K562 (cell line): ENCODE data around the gene SIM2. TPM values are rescaled to one million over a fixed set of nuclear protein-coding genes. Genes with fewer than 3 reads are reported as not detected.

Source experiments
- ATAC-seq: fragments of 200-7000 bp; cut with Tn5 transposase; 3 replicates; pipeline ENCODE4 v1.9.1; 2020; ENCODE audit warnings: moderate library complexity
- BruUV-seq: library from RNA; stranded (reverse); fragments of 400-500 nt; replicated peaks from 2 replicates; lab custom pipeline; 2021; lab: Mats Ljungman, UMichigan
- CTCF ChIA-PET: fragments of 300-600 bp; formaldehyde crosslinking; extraction: SDS; loops from one replicate; lab custom pipeline; 2021; ENCODE audit warnings: low intra/inter-chr PET ratio; lab: Yijun Ruan, JAX
- POLR2A ChIA-PET: fragments of 300-600, 350-650 bp; sonication (Branson Sonifier 250); formaldehyde crosslinking; extraction: SDS; loops from one replicate; lab custom pipeline; 2021; ENCODE audit warnings: antibody characterized with exemption, inconsistent platforms; lab: Yijun Ruan, JAX
- DNase-seq, 4 experiments: peaks; one replicate each; pipeline versions ENCODE4 v3.0.0 to v3.0.0-alpha.2; 2011 to 2018; ENCODE audit warnings: low spot score in 3 of 4, mixed read lengths in 3 of 4; ENCODE audit errors: extremely low read depth in 1 of 4
- FAIRE-seq: peaks from 2 replicates; lab custom pipeline; 2011; peaks lifted over from hg19 to GRCh38; lab: Jason Lieb, UNC
- H2AFZ ChIP-seq: 2 replicates; pipeline ENCODE4 v1.6.0; 2011; ENCODE audit warnings: low read depth, low read length, control low read depth, inconsistent platforms
- H3K27ac ChIP-seq: fragments of 200-600 bp; 3 replicates; pipeline ENCODE4 v1.8.0; 2011; ENCODE audit warnings: low read depth, mild to moderate bottlenecking, control low read depth, inconsistent platforms, low read length, moderate library complexity, mixed read lengths; ENCODE audit errors: extremely low read depth
- H3K27me3 ChIP-seq, 2 experiments: fragments of 300-600 bp in 1 of 2; 2 replicates in 1 of 2; 3 replicates in 1 of 2; pipeline versions ENCODE4 v1.6.0 to v1.8.0; 2011; ENCODE audit warnings: inconsistent platforms in 2 of 2, low read length in 2 of 2, mild to moderate bottlenecking in 1 of 2, mixed read lengths in 1 of 2, moderate library complexity in 1 of 2; ENCODE audit not compliant: control insufficient read depth in 2 of 2, insufficient read depth in 2 of 2
- H3K36me3 ChIP-seq: fragments of 300-600 bp; 3 replicates; pipeline ENCODE4 v1.8.0; 2011; ENCODE audit warnings: mild to moderate bottlenecking, low read length, inconsistent platforms; ENCODE audit not compliant: control insufficient read depth, insufficient read depth
- H3K4me1 ChIP-seq, 2 experiments: fragments of 200-600 bp in 1 of 2; replicated peaks in 1 of 2; 2 replicates in 1 of 2; 3 replicates in 1 of 2; pipeline versions ENCODE4 v1.5.1 to v1.8.0; 2011; ENCODE audit warnings: inconsistent platforms in 2 of 2, low read length in 2 of 2, mild to moderate bottlenecking in 1 of 2, mixed read lengths in 1 of 2, moderate library complexity in 1 of 2; ENCODE audit not compliant: control insufficient read depth in 2 of 2, insufficient read depth in 2 of 2
- H3K4me2 ChIP-seq: 2 replicates; pipeline ENCODE4 v1.6.1; 2011; ENCODE audit warnings: low read length, control low read depth, inconsistent platforms, mixed read lengths; ENCODE audit not compliant: insufficient read depth
- H3K4me3 ChIP-seq: fragments of 200-600 bp; sonication (generic), shearing (Covaris generic); 2 replicates; pipeline ENCODE4 v1.5.1; 2016; ENCODE audit warnings: control low read depth, inconsistent platforms
- H3K79me2 ChIP-seq: fragments of 200-600 bp; 3 replicates; pipeline ENCODE4 v1.8.0; 2011; ENCODE audit warnings: low read length, inconsistent platforms; ENCODE audit not compliant: control insufficient read depth, insufficient read depth
- H3K9ac ChIP-seq, 2 experiments: 2 replicates each; pipeline versions ENCODE4 v1.6.0 to v1.6.1; 2011; ENCODE audit warnings: low read depth in 2 of 2, low read length in 2 of 2, control low read depth in 1 of 2, inconsistent platforms in 1 of 2, mild to moderate bottlenecking in 1 of 2, mixed read lengths in 1 of 2; ENCODE audit not compliant: insufficient read depth in 1 of 2
- H3K9me1 ChIP-seq: one replicate; pipeline ENCODE4 v1.6.0; 2011; ENCODE audit warnings: inconsistent platforms, mild to moderate bottlenecking, low read length, moderate library complexity; ENCODE audit not compliant: control insufficient read depth, insufficient read depth
- H3K9me3 ChIP-seq: replicated peaks from 2 replicates; pipeline ENCODE4 v1.5.1; 2011; ENCODE audit warnings: low read depth, low read length, inconsistent platforms; ENCODE audit not compliant: control insufficient read depth, insufficient read depth
- H4K20me1 ChIP-seq: replicated peaks from 2 replicates; pipeline ENCODE4 v1.6.1; 2011; ENCODE audit warnings: low read length, inconsistent platforms, mixed read lengths; ENCODE audit not compliant: control insufficient read depth, insufficient read depth
- BMI1 ChIP-seq: fragments of 150-350 bp; IDR thresholded peaks from 2 replicates; pipeline ENCODE4 v1.6.1; 2014; ENCODE audit warnings: low read length
- CBX3 ChIP-seq, 2 experiments: IDR thresholded peaks; 1 replicate in 1 of 2; 2 replicates in 1 of 2; pipeline ENCODE4 v1.6.1; 2012; ENCODE audit warnings: inconsistent platforms in 2 of 2, low read length in 2 of 2, borderline replicate concordance in 1 of 2, control low read depth in 1 of 2
- ELK1 ChIP-seq: sonication (generic); formaldehyde crosslinking; IDR thresholded peaks from 2 replicates; pipeline ENCODE4 v1.8.1; 2022; ENCODE audit warnings: missing genetic modification reagents
- PHTF2 ChIP-seq: fragments of 250-450 bp; sonication (Bioruptor Pico); IDR thresholded peaks from 2 replicates; pipeline ENCODE4 v1.5.0; 2021; ENCODE audit warnings: mild to moderate bottlenecking
- SIN3B ChIP-seq: fragments of 450-650 bp; IDR thresholded peaks from 2 replicates; pipeline ENCODE4 v1.6.1; 2017; ENCODE audit warnings: low read depth, mild to moderate bottlenecking, moderate library complexity
- XRCC5 ChIP-seq: fragments of 200-400 bp; formaldehyde crosslinking; IDR thresholded peaks from 2 replicates; pipeline ENCODE4 v1.6.1; 2017; ENCODE audit warnings: low read depth, mild to moderate bottlenecking, low read length
- ZC3H8 ChIP-seq: fragments of 450-650 bp; IDR thresholded peaks from 2 replicates; pipeline ENCODE4 v1.6.1; 2017
- ZNF239 ChIP-seq: fragments of 250-450 bp; sonication (Bioruptor Pico); IDR thresholded peaks from 2 replicates; pipeline ENCODE4 v1.4.0; 2020; ENCODE audit warnings: mild to moderate bottlenecking
- WGBS: fragments of 100-300 bp; shearing (Covaris generic); methylation state at CpG from one replicate; pipeline ENCODE4 v1.1.6; 2016; ENCODE audit warnings: low coverage, mixed read lengths; ENCODE audit not compliant: insufficient coverage; ENCODE audit errors: missing lambda C conversion rate; 5-methylcytosine and 5-hydroxymethylcytosine counted together
- in situ Hi-C: fragments of 300-500 bp; cut with MboI; formaldehyde crosslinking; loops from 4 replicates; pipeline ENCODE4 v1.15.0; 2018; ENCODE audit warnings: inconsistent platforms, mixed read lengths
- intact Hi-C: fragments of 100-400 bp; cut with micrococcal nuclease; formaldehyde crosslinking; loops from 2 replicates; pipeline ENCODE4 v1.14.2; 2022
- polyA plus RNA-seq, 8 experiments: library from polyadenylated mRNA; depleted of rRNA in 4 of 8; stranded (reverse) in 5 of 8; unstranded in 3 of 8; fragments of >200 nt; fragmentation: Nextera tagmentation in 2 of 8; fragmentation: Illumina TruSeq in 1 of 8; extraction: Ambion mirVana in 2 of 8; extraction: Trizol in 1 of 8; gene quantifications; 2 replicates each; pipeline versions ENCODE4 v1.2.1 to v1.2.3, GENCODE V29; 2011 to 2014; ENCODE audit warnings: inconsistent platforms in 1 of 8, missing spikeins in 1 of 8
- total RNA-seq, 7 experiments: library from RNA; depleted of rRNA in 6 of 7; stranded (reverse); fragments of >200 nt in 6 of 7; fragmentation: Illumina TruSeq in 2 of 7; extraction: Trizol in 2 of 7; gene quantifications; 2 replicates each; pipeline versions ENCODE4 v1.2.1 to v1.2.3, GENCODE V29; 2011 to 2021; ENCODE audit warnings: low replicate concordance in 1 of 7
- TF ChIP-seq, protein P1 (sequence below): fragments of 150-350 bp; conservative IDR thresholded peaks from 2 replicates; pipeline ENCODE4 v1.6.1; 2014; ENCODE audit warnings: low read length
- TF ChIP-seq, protein P2 (sequence below): sonication (generic); formaldehyde crosslinking; IDR thresholded peaks from 2 replicates; pipeline ENCODE4 v1.8.0; 2023; ENCODE audit warnings: missing genetic modification reagents, mild to moderate bottlenecking, borderline replicate concordance
- TF ChIP-seq, protein P3 (sequence below): sonication (generic); IDR thresholded peaks from 2 replicates; pipeline ENCODE4 v1.6.1; 2016

The SIM2 gene
- total and polyA plus RNA-seq, 9 of the 15 experiments (the other 6 are each of a cell fraction or from before 2014, with no cell fraction given), result 0.07 to 0.11 (median 0.08) TPM; not detected in 6

GRCh38 chr21:36695283-36695634, 3.7 kb upstream of the SIM2 start:
- POLR2A ChIA-PET, result interaction anchor here (0.7 kb wide), 1 partner anchor 16 kb away, joined by 4 read pairs; no protein-coding TSS in a partner anchor
- ATAC-seq, result no peak
- peaks cover 70 to 86% of the 10 kb centered on the region in 2 experiments for H3K27me3 ChIP-seq
- TF ChIP-seq, protein P1, sequence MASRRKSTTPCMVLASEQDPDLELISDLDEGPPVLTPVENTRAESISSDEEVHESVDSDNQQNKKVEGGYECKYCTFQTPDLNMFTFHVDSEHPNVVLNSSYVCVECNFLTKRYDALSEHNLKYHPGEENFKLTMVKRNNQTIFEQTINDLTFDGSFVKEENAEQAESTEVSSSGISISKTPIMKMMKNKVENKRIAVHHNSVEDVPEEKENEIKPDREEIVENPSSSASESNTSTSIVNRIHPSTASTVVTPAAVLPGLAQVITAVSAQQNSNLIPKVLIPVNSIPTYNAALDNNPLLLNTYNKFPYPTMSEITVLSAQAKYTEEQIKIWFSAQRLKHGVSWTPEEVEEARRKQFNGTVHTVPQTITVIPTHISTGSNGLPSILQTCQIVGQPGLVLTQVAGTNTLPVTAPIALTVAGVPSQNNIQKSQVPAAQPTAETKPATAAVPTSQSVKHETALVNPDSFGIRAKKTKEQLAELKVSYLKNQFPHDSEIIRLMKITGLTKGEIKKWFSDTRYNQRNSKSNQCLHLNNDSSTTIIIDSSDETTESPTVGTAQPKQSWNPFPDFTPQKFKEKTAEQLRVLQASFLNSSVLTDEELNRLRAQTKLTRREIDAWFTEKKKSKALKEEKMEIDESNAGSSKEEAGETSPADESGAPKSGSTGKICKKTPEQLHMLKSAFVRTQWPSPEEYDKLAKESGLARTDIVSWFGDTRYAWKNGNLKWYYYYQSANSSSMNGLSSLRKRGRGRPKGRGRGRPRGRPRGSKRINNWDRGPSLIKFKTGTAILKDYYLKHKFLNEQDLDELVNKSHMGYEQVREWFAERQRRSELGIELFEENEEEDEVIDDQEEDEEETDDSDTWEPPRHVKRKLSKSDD, result no peak
- TF ChIP-seq XRCC5 (no peak), ZC3H8 (no peak), SIN3B (no peak), PHTF2 (CRISPR knock-in tag) (no peak), ELK1 (no peak), CBX3 (IDR thresholded peaks at IDR 0.05; ENCODE audit: borderline replicate concordance in 1 of 2, low read length in 2 of 2) (no peak), BMI1 (no peak), ZNF239 (no peak)
- TF ChIP-seq, protein P2, sequence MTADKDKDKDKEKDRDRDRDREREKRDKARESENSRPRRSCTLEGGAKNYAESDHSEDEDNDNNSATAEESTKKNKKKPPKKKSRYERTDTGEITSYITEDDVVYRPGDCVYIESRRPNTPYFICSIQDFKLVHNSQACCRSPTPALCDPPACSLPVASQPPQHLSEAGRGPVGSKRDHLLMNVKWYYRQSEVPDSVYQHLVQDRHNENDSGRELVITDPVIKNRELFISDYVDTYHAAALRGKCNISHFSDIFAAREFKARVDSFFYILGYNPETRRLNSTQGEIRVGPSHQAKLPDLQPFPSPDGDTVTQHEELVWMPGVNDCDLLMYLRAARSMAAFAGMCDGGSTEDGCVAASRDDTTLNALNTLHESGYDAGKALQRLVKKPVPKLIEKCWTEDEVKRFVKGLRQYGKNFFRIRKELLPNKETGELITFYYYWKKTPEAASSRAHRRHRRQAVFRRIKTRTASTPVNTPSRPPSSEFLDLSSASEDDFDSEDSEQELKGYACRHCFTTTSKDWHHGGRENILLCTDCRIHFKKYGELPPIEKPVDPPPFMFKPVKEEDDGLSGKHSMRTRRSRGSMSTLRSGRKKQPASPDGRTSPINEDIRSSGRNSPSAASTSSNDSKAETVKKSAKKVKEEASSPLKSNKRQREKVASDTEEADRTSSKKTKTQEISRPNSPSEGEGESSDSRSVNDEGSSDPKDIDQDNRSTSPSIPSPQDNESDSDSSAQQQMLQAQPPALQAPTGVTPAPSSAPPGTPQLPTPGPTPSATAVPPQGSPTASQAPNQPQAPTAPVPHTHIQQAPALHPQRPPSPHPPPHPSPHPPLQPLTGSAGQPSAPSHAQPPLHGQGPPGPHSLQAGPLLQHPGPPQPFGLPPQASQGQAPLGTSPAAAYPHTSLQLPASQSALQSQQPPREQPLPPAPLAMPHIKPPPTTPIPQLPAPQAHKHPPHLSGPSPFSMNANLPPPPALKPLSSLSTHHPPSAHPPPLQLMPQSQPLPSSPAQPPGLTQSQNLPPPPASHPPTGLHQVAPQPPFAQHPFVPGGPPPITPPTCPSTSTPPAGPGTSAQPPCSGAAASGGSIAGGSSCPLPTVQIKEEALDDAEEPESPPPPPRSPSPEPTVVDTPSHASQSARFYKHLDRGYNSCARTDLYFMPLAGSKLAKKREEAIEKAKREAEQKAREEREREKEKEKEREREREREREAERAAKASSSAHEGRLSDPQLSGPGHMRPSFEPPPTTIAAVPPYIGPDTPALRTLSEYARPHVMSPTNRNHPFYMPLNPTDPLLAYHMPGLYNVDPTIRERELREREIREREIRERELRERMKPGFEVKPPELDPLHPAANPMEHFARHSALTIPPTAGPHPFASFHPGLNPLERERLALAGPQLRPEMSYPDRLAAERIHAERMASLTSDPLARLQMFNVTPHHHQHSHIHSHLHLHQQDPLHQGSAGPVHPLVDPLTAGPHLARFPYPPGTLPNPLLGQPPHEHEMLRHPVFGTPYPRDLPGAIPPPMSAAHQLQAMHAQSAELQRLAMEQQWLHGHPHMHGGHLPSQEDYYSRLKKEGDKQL (CRISPR knock-in tag), result no peak
- TF ChIP-seq, protein P3, sequence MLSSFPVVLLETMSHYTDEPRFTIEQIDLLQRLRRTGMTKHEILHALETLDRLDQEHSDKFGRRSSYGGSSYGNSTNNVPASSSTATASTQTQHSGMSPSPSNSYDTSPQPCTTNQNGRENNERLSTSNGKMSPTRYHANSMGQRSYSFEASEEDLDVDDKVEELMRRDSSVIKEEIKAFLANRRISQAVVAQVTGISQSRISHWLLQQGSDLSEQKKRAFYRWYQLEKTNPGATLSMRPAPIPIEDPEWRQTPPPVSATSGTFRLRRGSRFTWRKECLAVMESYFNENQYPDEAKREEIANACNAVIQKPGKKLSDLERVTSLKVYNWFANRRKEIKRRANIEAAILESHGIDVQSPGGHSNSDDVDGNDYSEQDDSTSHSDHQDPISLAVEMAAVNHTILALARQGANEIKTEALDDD, result no peak

More at GRCh38 chr21:36695283-36695634, 3.7 kb upstream of the SIM2 start:
- H3K4me2 ChIP-seq, result no peak overlapping the region
- intact Hi-C loops (no loop called here), in situ Hi-C loops (no loop called here)
- no peaks in the 10 kb centered on the region for H3K9me1 ChIP-seq
- CTCF ChIA-PET, result no interaction called here
- no peak overlapping the region for H3K4me3 ChIP-seq
- peaks cover 0 to 33% of the 10 kb centered on the region in 2 experiments; a peak in 2 of 5 replicates for H3K4me1 ChIP-seq
- no peak overlapping the region for H2AFZ ChIP-seq
- no TSS peak for BruUV-seq
- no peak for DNase-seq
- no peaks in the 10 kb centered on the region for H3K36me3 ChIP-seq
- H3K9ac ChIP-seq, result no peak overlapping the region
- FAIRE-seq, result no peak
- H3K27ac ChIP-seq, result no peak overlapping the region
- H3K9me3 ChIP-seq, result no peaks in the 10 kb centered on the region
- 0 out of 2 replicates have a peak, but pooled peaks cover 7% of the 10 kb centered on the region for H4K20me1 ChIP-seq
- no peaks in the 10 kb centered on the region for H3K79me2 ChIP-seq
- WGBS, result under 1% methylated on average over 5 of the region's 5 CpGs
